ENCODE data around the gene PSMA8.

The PSMA8 gene

GRCh38 chr18:26205318-26205717, 71.6 kb downstream of the PSMA8 start:
- no peak overlapping the region for H3K27ac ChIP-seq
- TF ChIP-seq ZFX (IDR thresholded peaks at IDR 0.05) (no peak), CTCF (conservative IDR thresholded peaks at IDR 0.05) (no peak)

- TF ChIP-seq CTCF (conservative IDR thresholded peaks at IDR 0.05) (no peak), ZFX (IDR thresholded peaks at IDR 0.05) (no peak)
- H3K27ac ChIP-seq, result no peak overlapping the region
Observed at GRCh38 chr18:26206488-26206887, 72.8 kb downstream of the PSMA8 start.

DNA sequence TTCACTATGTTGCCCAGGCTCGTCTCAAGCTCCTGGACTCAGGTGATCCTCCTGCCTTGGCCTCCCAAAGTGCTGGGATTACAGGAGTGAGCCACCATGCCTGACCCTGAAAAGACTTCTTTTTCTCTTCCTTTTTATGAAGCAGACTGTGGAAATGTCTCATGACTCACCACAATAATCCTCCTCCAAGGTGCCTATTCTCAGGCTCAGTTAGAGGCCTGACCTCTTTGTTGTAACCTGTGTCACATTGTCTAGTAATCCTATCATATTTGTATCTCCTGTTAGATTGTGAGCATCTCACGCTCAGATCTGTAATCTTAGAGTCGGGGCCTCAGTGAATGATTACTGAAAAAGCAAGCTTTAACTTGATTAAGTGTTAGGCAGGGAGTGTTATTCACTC, 74.3 kb downstream of the PSMA8 start:
- TF ChIP-seq CTCF (conservative IDR thresholded peaks at IDR 0.05) (no peak), ZFX (IDR thresholded peaks at IDR 0.05) (no peak)

GRCh38 chr18:26208977-26209376, 75.3 kb downstream of the PSMA8 start:
- H3K27ac ChIP-seq, result no peak overlapping the region
- TF ChIP-seq ZFX (IDR thresholded peaks at IDR 0.05) (no peak), CTCF (conservative IDR thresholded peaks at IDR 0.05) (no peak)

More for the DNA sequence above, 74.3 kb downstream of the PSMA8 start:
- no peak overlapping the region for H3K27ac ChIP-seq

DNA sequence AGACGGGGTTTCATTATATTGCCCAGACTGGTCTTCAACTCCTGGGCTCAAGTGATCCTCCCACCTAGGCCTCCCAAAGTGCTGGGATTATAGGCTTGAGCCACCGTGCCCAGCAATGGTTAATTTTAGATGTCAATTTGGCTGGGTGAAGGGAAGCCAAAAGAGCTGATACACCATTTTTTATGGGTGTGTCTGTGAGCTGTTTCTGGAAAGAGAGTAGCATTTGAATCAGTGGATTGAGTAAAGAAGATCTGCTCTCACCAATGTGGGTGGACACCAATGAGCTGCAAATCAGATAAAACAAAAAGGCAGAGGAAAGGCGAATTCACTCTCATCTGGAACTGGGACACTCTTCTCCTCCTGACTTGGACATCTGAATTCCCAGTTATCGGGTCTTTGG, 76.5 kb downstream of the PSMA8 start:
- TF ChIP-seq CTCF (conservative IDR thresholded peaks at IDR 0.05), result no peak
- no peak for TF ChIP-seq ZFX (IDR thresholded peaks at IDR 0.05)
- H3K27ac ChIP-seq, result no peak overlapping the region

DNA sequence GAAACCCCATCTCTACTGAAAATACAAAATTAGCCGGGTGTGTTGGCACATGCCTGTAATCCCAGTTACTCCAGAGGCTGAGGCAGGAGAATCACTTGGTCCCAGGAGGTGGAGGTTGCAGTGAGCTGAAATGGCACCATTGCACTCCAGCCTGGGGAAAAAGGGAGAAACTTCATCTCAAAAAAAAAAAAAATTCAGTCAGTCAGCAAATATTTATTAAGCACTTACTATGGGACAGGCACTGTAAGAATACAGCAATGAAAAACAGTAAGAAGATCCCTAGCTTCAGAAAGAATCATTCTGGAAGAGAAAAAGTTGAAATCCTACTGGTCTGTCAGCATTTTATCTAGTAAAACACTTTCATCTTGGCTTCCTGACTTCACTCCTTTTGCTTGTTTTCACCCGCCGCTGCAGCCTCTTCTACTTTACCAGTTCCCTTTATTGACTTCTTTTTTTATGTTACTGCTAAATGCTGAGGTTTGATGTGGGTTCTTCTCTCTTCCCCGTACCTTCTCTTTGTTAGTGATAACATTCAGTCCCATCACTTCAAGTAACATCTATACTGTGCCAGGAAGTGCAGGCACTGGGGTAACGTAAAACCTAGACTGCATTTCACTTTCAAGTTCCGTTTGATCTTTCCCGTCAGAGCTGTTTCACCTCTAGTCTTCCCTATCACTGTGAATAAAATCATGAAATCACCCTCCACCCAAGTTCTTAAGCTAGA, 81.7 kb downstream of the PSMA8 start:
- no peak overlapping the region for H3K27ac ChIP-seq
- TF ChIP-seq CTCF (conservative IDR thresholded peaks at IDR 0.05), result no peak
- TF ChIP-seq ZFX (IDR thresholded peaks at IDR 0.05), result no peak

- H3K27ac ChIP-seq, result no peak overlapping the region
- TF ChIP-seq CTCF (conservative IDR thresholded peaks at IDR 0.05) (no peak), ZFX (IDR thresholded peaks at IDR 0.05) (no peak)
Observed at GRCh38 chr18:26225022-26225693, 91.5 kb downstream of the PSMA8 start.

Measured in C4-2B (cell line).